ENCODE measurements around the gene LHX1. TPM values are rescaled to one million over a fixed set of nuclear protein-coding genes. Genes with fewer than 3 reads are reported as not detected.

LHX1 gene
- total RNA-seq, 4 donors from 2014 or later: not detected

- peaks cover 0 to 9% of the 10 kb centered on the region in 2 donors for H3K36me3 ChIP-seq
- no peaks in the 10 kb centered on the region for H3K27me3 ChIP-seq
- no peak overlapping the region for H3K4me3 ChIP-seq
- no peak overlapping the region for H3K27ac ChIP-seq
- WGBS, 2 donors (ENCODE audit: low coverage in 1 of 2): 83 to 89% methylated on average over 1 of the region's 1 CpG
- H3K4me1 ChIP-seq: peaks cover 0 to 6% (median 0%) of the 10 kb centered on the region in 3 donors
- H3K9me3 ChIP-seq: no peaks in the 10 kb centered on the region
- ATAC-seq: no peak
- TF ChIP-seq POLR2AphosphoS5 (IDR thresholded peaks at IDR 0.05) (no peak), EP300 (IDR thresholded peaks at IDR 0.05) (no peak), CTCF (IDR thresholded peaks at IDR 0.05) (no peak), POLR2A (IDR thresholded peaks at IDR 0.05) (no peak)
These were observed 35.6 kb downstream of the LHX1 start for GRCh38 chr17:36972905-36973304.

- 100% methylated on average over 1 of the region's 1 CpG for WGBS, 2 donors (ENCODE audit: low coverage in 1 of 2)
- H3K36me3 ChIP-seq: no peaks in the 10 kb centered on the region
- no peak for TF ChIP-seq CTCF (IDR thresholded peaks at IDR 0.05)
- ATAC-seq: no peak
- no peaks in the 10 kb centered on the region for H3K27me3 ChIP-seq
- no peaks in the 10 kb centered on the region for H3K9me3 ChIP-seq
- H3K27ac ChIP-seq: no peak overlapping the region
- peaks cover 0 to 31% (median 0%) of the 10 kb centered on the region in 3 donors for H3K4me1 ChIP-seq
- no peak overlapping the region for H3K4me3 ChIP-seq
These were observed 38.7 kb downstream of the LHX1 start for GRCh38 chr17:36975922-36976515.

- H3K9me3 ChIP-seq: no peaks in the 10 kb centered on the region
- H3K27me3 ChIP-seq: no peaks in the 10 kb centered on the region
- no peak overlapping the region for H3K27ac ChIP-seq
- no peak overlapping the region for H3K4me3 ChIP-seq
- 96 to 100% methylated on average over 2 of the region's 2 CpGs for WGBS, 2 donors (ENCODE audit: low coverage in 1 of 2)
- peaks cover 0 to 31% (median 0%) of the 10 kb centered on the region in 3 donors for H3K4me1 ChIP-seq
- no peaks in the 10 kb centered on the region for H3K36me3 ChIP-seq
- no peak for TF ChIP-seq POLR2A (IDR thresholded peaks at IDR 0.05)
- no peak for ATAC-seq
These were observed 39.8 kb downstream of the LHX1 start for GRCh38 chr17:36977066-36977465.

- ATAC-seq: no peak
- Histone ChIP-seq H3K4me3 (no peak overlapping the region), H3K9me3 (no peaks in the 10 kb centered on the region), H3K27ac (no peak overlapping the region), H3K36me3 (no peaks in the 10 kb centered on the region), H3K4me1 (peaks cover 0 to 31% (median 0%) of the 10 kb centered on the region in 3 donors), H3K27me3 (no peaks in the 10 kb centered on the region)
- WGBS, 2 donors (ENCODE audit: low coverage in 1 of 2): 97 to 100% methylated on average over 2 of the region's 2 CpGs
- TF ChIP-seq POLR2A (IDR thresholded peaks at IDR 0.05) (no peak), CTCF (IDR thresholded peaks at IDR 0.05) (no peak), POLR2AphosphoS5 (IDR thresholded peaks at IDR 0.05) (no peak), EP300 (IDR thresholded peaks at IDR 0.05) (no peak)
These were observed 40.3 kb downstream of the LHX1 start for GRCh38 chr17:36977568-36977967.

GRCh38 chr17:36978810-36979564 is 41.7 kb downstream of the LHX1 start:
- H3K27ac ChIP-seq: no peak overlapping the region
- no peak for ATAC-seq

More at GRCh38 chr17:36978810-36979564, 41.7 kb downstream of the LHX1 start:
- peaks cover 0 to 6% of the 10 kb centered on the region in 2 donors for H3K36me3 ChIP-seq
- H3K9me3 ChIP-seq: no peaks in the 10 kb centered on the region
- no peaks in the 10 kb centered on the region for H3K27me3 ChIP-seq
- peaks cover 0 to 24% (median 0%) of the 10 kb centered on the region in 3 donors for H3K4me1 ChIP-seq
- H3K4me3 ChIP-seq: no peak overlapping the region
- 62 to 74% methylated on average over 11 of the region's 11 CpGs for WGBS, 2 donors (ENCODE audit: low coverage in 1 of 2)
- no peak for TF ChIP-seq EP300 (IDR thresholded peaks at IDR 0.05)
- TF ChIP-seq POLR2AphosphoS5 (IDR thresholded peaks at IDR 0.05): no peak
- TF ChIP-seq CTCF (IDR thresholded peaks at IDR 0.05): no peak
- TF ChIP-seq POLR2A (IDR thresholded peaks at IDR 0.05): no peak
